Panc1 (cell line): ENCODE results near the gene TRIP10.

ENCODE experiments used
- POLR2AphosphoS5 ChIP-seq: IDR thresholded peaks from 2 replicates; pipeline ENCODE4 v1.6.1; 2012; ENCODE audit warnings: mild to moderate bottlenecking, low read depth, low read length, moderate library complexity
- REST ChIP-seq, 2 experiments: IDR thresholded peaks; 2 replicates each; pipeline ENCODE4 v1.6.1; 2011 to 2012; ENCODE audit warnings: low read depth in 2 of 2, control low read depth in 1 of 2, low read length in 1 of 2, mild to moderate bottlenecking in 1 of 2, moderate library complexity in 1 of 2; ENCODE audit not compliant: insufficient read depth in 1 of 2

- TF ChIP-seq POLR2AphosphoS5 (no peak), REST (IDR thresholded peaks at IDR 0.05; ENCODE audit: insufficient read depth in 1 of 2, low read depth in 2 of 2, low read length in 1 of 2) (no peak)
Measured at GRCh38 chr19:6750062-6750461, 10.6 kb downstream of the TRIP10 start.
